CD14-positive monocyte (primary cell): ENCODE data around the gene RECK. TPM values are rescaled to one million over a fixed set of nuclear protein-coding genes. Genes with fewer than 3 reads are reported as not detected.

Experiments used
- DNase-seq, 3 donors: peaks; one replicate each; pipeline ENCODE4 v3.0.0-alpha.2; 2011 to 2022
- H2AFZ ChIP-seq: 2 replicates; pipeline ENCODE4 v1.6.0; 2012; ENCODE audit warnings: mild to moderate bottlenecking, low read depth, low read length, inconsistent platforms; ENCODE audit not compliant: insufficient read depth, poor library complexity, severe bottlenecking
- H3K27ac ChIP-seq, 2 donors: 1 replicate in 1 of 2; 2 replicates in 1 of 2; pipeline ENCODE4 v1.5.1; 2012 to 2013; ENCODE audit warnings: low read length in 2 of 2, control low read depth in 1 of 2, inconsistent platforms in 1 of 2, low read depth in 1 of 2, mild to moderate bottlenecking in 1 of 2
- H3K27me3 ChIP-seq, 2 donors: one replicate each; pipeline versions ENCODE4 v1.6.0 to v1.6.1; 2011 to 2013; ENCODE audit warnings: low read length in 2 of 2; ENCODE audit not compliant: control insufficient read depth in 2 of 2, insufficient read depth in 2 of 2
- H3K36me3 ChIP-seq, 2 donors: replicated peaks in 1 of 2; 1 replicate in 1 of 2; 2 replicates in 1 of 2; pipeline versions ENCODE4 v1.5.1 to v1.6.1; 2012 to 2013; ENCODE audit warnings: low read length in 2 of 2, control low read depth in 1 of 2, inconsistent platforms in 1 of 2, mild to moderate bottlenecking in 1 of 2; ENCODE audit not compliant: insufficient read depth in 2 of 2, control insufficient read depth in 1 of 2
- H3K4me1 ChIP-seq, 2 donors: 1 replicate in 1 of 2; 2 replicates in 1 of 2; pipeline versions ENCODE4 v1.5.1 to v1.6.1; 2012 to 2013; ENCODE audit warnings: low read length in 2 of 2, control low read depth in 1 of 2, inconsistent platforms in 1 of 2, mild to moderate bottlenecking in 1 of 2, moderate library complexity in 1 of 2; ENCODE audit not compliant: insufficient read depth in 2 of 2, control insufficient read depth in 1 of 2
- H3K4me2 ChIP-seq: replicated peaks from 2 replicates; pipeline ENCODE3; 2012; ENCODE audit warnings: low read length, moderate library complexity, mild to moderate bottlenecking; ENCODE audit not compliant: poor library complexity, severe bottlenecking; ENCODE audit errors: extremely low read depth
- H3K4me3 ChIP-seq, 3 experiments: fragments of 200-600 bp in 1 of 3; sonication (generic) in 1 of 3; replicated peaks in 1 of 3; 1 replicate in 2 of 3; 2 replicates in 1 of 3; pipeline ENCODE4 v1.5.1; 2011 to 2013; ENCODE audit warnings: low read length in 3 of 3, mild to moderate bottlenecking in 3 of 3, control low read depth in 2 of 3, low read depth in 2 of 3, inconsistent platforms in 1 of 3, moderate library complexity in 1 of 3
- H3K79me2 ChIP-seq: 2 replicates; pipeline ENCODE4 v1.6.0; 2012; ENCODE audit warnings: mild to moderate bottlenecking, control low read depth, inconsistent platforms, low read length, moderate library complexity; ENCODE audit not compliant: insufficient read depth
- H3K9ac ChIP-seq: 2 replicates; pipeline ENCODE4 v1.6.0; 2017; ENCODE audit warnings: low read length, mild to moderate bottlenecking; ENCODE audit not compliant: insufficient read depth, poor library complexity, severe bottlenecking
- H3K9me3 ChIP-seq, 2 donors: replicated peaks in 1 of 2; 1 replicate in 1 of 2; 2 replicates in 1 of 2; pipeline versions ENCODE4 v1.5.1 to v1.6.1; 2012 to 2013; ENCODE audit warnings: low read length in 2 of 2, control low read depth in 1 of 2; ENCODE audit not compliant: control insufficient read depth in 1 of 2, insufficient read depth in 1 of 2
- H4K20me1 ChIP-seq: 2 replicates; pipeline ENCODE4 v1.6.0; 2012; ENCODE audit warnings: mild to moderate bottlenecking, low read length, control low read depth, moderate library complexity; ENCODE audit not compliant: insufficient read depth
- H3K27ac Mint-ChIP-seq, 7 donors: one replicate each; pipeline ENCODE4 v1.8.0; 2020; ENCODE audit warnings: mild to moderate bottlenecking in 7 of 7, mixed read lengths in 7 of 7, moderate library complexity in 6 of 7, inconsistent platforms in 2 of 7
- H3K27me3 Mint-ChIP-seq, 3 donors: one replicate each; pipeline ENCODE4 v1.8.0; 2021 to 2022; ENCODE audit warnings: low read depth in 3 of 3, mild to moderate bottlenecking in 3 of 3, mixed read lengths in 3 of 3, moderate library complexity in 3 of 3, inconsistent platforms in 1 of 3
- H3K36me3 Mint-ChIP-seq, 2 donors: one replicate each; pipeline ENCODE4 v1.8.0; 2020; ENCODE audit warnings: mixed read lengths in 2 of 2, inconsistent platforms in 1 of 2, mild to moderate bottlenecking in 1 of 2
- H3K4me1 Mint-ChIP-seq: one replicate; pipeline ENCODE4 v1.8.0; 2020; ENCODE audit warnings: mild to moderate bottlenecking, mixed read lengths
- H3K4me3 Mint-ChIP-seq, 2 donors: one replicate each; pipeline ENCODE4 v1.8.0; 2020; ENCODE audit warnings: mild to moderate bottlenecking in 2 of 2, mixed read lengths in 2 of 2, moderate library complexity in 1 of 2
- H3K9me3 Mint-ChIP-seq, 7 donors: one replicate each; pipeline ENCODE4 v1.8.0; 2020 to 2022; ENCODE audit warnings: mixed read lengths in 7 of 7, mild to moderate bottlenecking in 6 of 7, moderate library complexity in 6 of 7, inconsistent platforms in 2 of 7
- CTCF ChIP-seq: fragments of 200-600 bp; IDR thresholded peaks from one replicate; pipeline ENCODE4 v1.8.0; 2022; ENCODE audit warnings: antibody characterized with exemption, mild to moderate bottlenecking
- WGBS: methylation state at CpG from one replicate; pipeline ENCODE4 v1.1.5; 2013; ENCODE audit warnings: missing lambda C conversion rate; ENCODE audit not compliant: insufficient coverage; 5-methylcytosine and 5-hydroxymethylcytosine counted together
- intact Hi-C, 2 donors: fragments of 100-400 bp; cut with micrococcal nuclease; formaldehyde crosslinking; loops; one replicate each; pipeline versions ENCODE4 v1.15.0 to v1.15.1; 2023
- polyA plus RNA-seq, 3 donors: library from polyadenylated mRNA; depleted of rRNA in 1 of 3; unstranded in 2 of 3; stranded (reverse) in 1 of 3; fragments of 300-500 nt in 2 of 3; fragments of >200 nt in 1 of 3; fragmentation: Illumina TruSeq in 2 of 3; gene quantifications; 1 replicate in 2 of 3; 2 replicates in 1 of 3; pipeline ENCODE4 v1.2.3, GENCODE V29; 2012 to 2021

Gene RECK
- polyA plus RNA-seq, 3 donors: 5.0 to 5.2 (median 5.1) TPM

GRCh38 chr9:36118201-36118600 is 81.5 kb downstream of the RECK start:
- no peaks in the 10 kb centered on the region for H3K9me3 Mint-ChIP-seq

DNA sequence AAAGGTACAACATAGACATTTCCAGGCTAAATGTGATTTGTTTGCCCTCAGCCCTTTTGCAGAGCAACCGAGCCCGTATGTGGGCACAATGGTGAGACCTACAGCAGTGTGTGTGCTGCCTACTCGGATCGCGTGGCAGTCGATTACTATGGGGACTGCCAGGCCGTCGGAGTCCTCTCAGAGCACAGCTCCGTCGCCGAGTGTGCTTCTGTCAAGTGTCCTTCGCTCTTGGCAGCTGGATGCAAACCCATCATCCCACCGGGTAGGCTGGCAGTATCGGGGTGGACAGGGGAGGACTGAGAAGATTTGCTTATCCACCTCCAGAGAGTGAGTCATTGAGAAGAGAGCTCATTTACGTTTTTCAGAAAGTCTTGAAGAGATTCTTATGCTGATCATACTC is 82.0 kb downstream of the RECK start:
- Histone ChIP-seq H4K20me1 (no peaks in the 10 kb centered on the region), H3K79me2 (no peaks in the 10 kb centered on the region), H3K4me2 (no peak overlapping the region), H3K9me3 (no peaks in the 10 kb centered on the region), H2AFZ (no peak overlapping the region), H3K36me3 (no peaks in the 10 kb centered on the region), H3K27ac (no peak overlapping the region), H3K4me3 (no peak overlapping the region), H3K9ac (no peak overlapping the region), H3K27me3 (no peaks in the 10 kb centered on the region), H3K4me1 (peaks cover 18 to 21% of the 10 kb centered on the region in 2 donors)
- Mint-ChIP-seq H3K4me3 (no peak overlapping the region), H3K27ac (no peak overlapping the region), H3K4me1 (peaks cover 27% of the 10 kb centered on the region), H3K9me3 (no peaks in the 10 kb centered on the region), H3K36me3 (peaks cover 19 to 27% of the 10 kb centered on the region in 2 donors), H3K27me3 (no peaks in the 10 kb centered on the region)
- intact Hi-C loops: no loop called here
- WGBS: 97% methylated on average over 13 of the region's 15 CpGs
- TF ChIP-seq CTCF: no peak
- no peak for DNase-seq

More at GRCh38 chr9:36118201-36118600, 81.5 kb downstream of the RECK start:
- H3K36me3 ChIP-seq: no peaks in the 10 kb centered on the region
- no peak overlapping the region for H3K4me3 ChIP-seq
- peaks cover 15 to 16% of the 10 kb centered on the region in 2 donors for H3K4me1 ChIP-seq
- H3K9ac ChIP-seq: no peak overlapping the region
- Mint-ChIP-seq H3K27ac (no peak overlapping the region), H3K27me3 (no peaks in the 10 kb centered on the region), H3K36me3 (peaks cover 19 to 27% of the 10 kb centered on the region in 2 donors), H3K4me3 (no peak overlapping the region), H3K4me1 (peaks cover 25% of the 10 kb centered on the region)
- no peak overlapping the region for H3K4me2 ChIP-seq
- intact Hi-C loops: no loop called here
- no peaks in the 10 kb centered on the region for H3K79me2 ChIP-seq
- no peak overlapping the region for H2AFZ ChIP-seq
- H3K9me3 ChIP-seq: no peaks in the 10 kb centered on the region
- no peaks in the 10 kb centered on the region for H3K27me3 ChIP-seq
- H3K27ac ChIP-seq: no peak overlapping the region
- WGBS: no CpG with 5 or more reads among the region's 2 CpGs
- H4K20me1 ChIP-seq: no peaks in the 10 kb centered on the region
- no peak for DNase-seq
- no peak for TF ChIP-seq CTCF
